Lung (tissue), 12 donors: ENCODE results near the gene KIAA0825. TPM values are rescaled to one million over a fixed set of nuclear protein-coding genes. Genes with fewer than 3 reads are reported as not detected.

Experiments
- ATAC-seq: fragments of 200-7000 bp; cut with Tn5 transposase; one replicate; pipeline ENCODE4 v1.9.1; 2020; ENCODE audit warnings: moderate number of reproducible peaks; ENCODE audit not compliant: insufficient read depth, low FRiP score
- DNase-seq, 3 donors: peaks; one replicate each; pipeline ENCODE4 v3.0.0-alpha.2; 2013 to 2017
- H3K27ac ChIP-seq, 2 donors: one replicate each; pipeline ENCODE4 v1.5.1; 2013; ENCODE audit warnings: mild to moderate bottlenecking in 2 of 2, moderate library complexity in 2 of 2, control low read depth in 1 of 2, inconsistent platforms in 1 of 2, low read depth in 1 of 2, low read length in 1 of 2
- H3K27me3 ChIP-seq, 3 donors: one replicate each; pipeline ENCODE4 v1.5.1; 2013; ENCODE audit warnings: low read length in 2 of 3; ENCODE audit not compliant: control insufficient read depth in 3 of 3, insufficient read depth in 3 of 3
- H3K36me3 ChIP-seq, 4 donors: one replicate each; pipeline ENCODE4 v1.5.1; 2013; ENCODE audit warnings: low read length in 4 of 4, mild to moderate bottlenecking in 1 of 4, moderate library complexity in 1 of 4; ENCODE audit not compliant: control insufficient read depth in 4 of 4, insufficient read depth in 4 of 4
- H3K4me1 ChIP-seq, 5 donors: one replicate each; pipeline ENCODE4 v1.5.1; 2013; ENCODE audit warnings: low read length in 5 of 5, mild to moderate bottlenecking in 2 of 5, moderate library complexity in 1 of 5; ENCODE audit not compliant: control insufficient read depth in 5 of 5, insufficient read depth in 5 of 5
- H3K4me3 ChIP-seq: one replicate; pipeline ENCODE4 v1.5.1; 2013; ENCODE audit warnings: mild to moderate bottlenecking, control low read depth, moderate library complexity
- H3K9ac ChIP-seq, 2 donors: one replicate each; pipeline ENCODE4 v1.5.1; 2013; ENCODE audit warnings: low read length in 2 of 2, control low read depth in 1 of 2; ENCODE audit not compliant: insufficient read depth in 1 of 2
- H3K9me3 ChIP-seq, 4 donors: one replicate each; pipeline ENCODE4 v1.5.1; 2013; ENCODE audit warnings: low read length in 3 of 4, mild to moderate bottlenecking in 1 of 4, moderate library complexity in 1 of 4; ENCODE audit not compliant: control insufficient read depth in 4 of 4, insufficient read depth in 3 of 4
- CTCF ChIP-seq: IDR thresholded peaks from 2 replicates; pipeline ENCODE4 v1.5.1; 2012; ENCODE audit warnings: mild to moderate bottlenecking; ENCODE audit errors: control extremely low read depth, extremely low read depth
- WGBS, 2 donors: extraction: QIAGEN DNeasy Blood & Tissue Kit; methylation state at CpG; one replicate each; pipeline ENCODE4 v1.1.7; 2013; 5-methylcytosine and 5-hydroxymethylcytosine counted together
- polyA plus RNA-seq, 2 donors: library from polyadenylated mRNA; stranded (reverse); fragments of 200-250 nt; gene quantifications; one replicate each; pipeline ENCODE4 v1.2.1, GENCODE V29; 2013
- total RNA-seq, 2 donors: library from RNA; depleted of rRNA in 1 of 2; stranded (reverse); fragments of >200 nt in 1 of 2; gene quantifications; one replicate each; pipeline ENCODE4 v1.2.1, GENCODE V29; 2014 to 2021
- donor health status: control.
- donor health status: control.
- donor health status: Bipolar disorder and iron deficiency.
- donor health status: healthy.
- donor health status: DM: yes; HTN: yes; CAD: no.

KIAA0825 gene
- total and polyA plus RNA-seq, 4 donors, result 0.79 to 20.2 (median 3.6) TPM

GRCh38 chr5:94517490-94518488 is 100.6 kb downstream of the KIAA0825 start:
- no peak for ATAC-seq
- no peak for TF ChIP-seq CTCF
- Histone ChIP-seq H3K4me3 (no peak overlapping the region), H3K36me3 (peaks cover 0 to 3% (median 0%) of the 10 kb centered on the region in 4 donors), H3K9me3 (no peaks in the 10 kb centered on the region), H3K27me3 (no peaks in the 10 kb centered on the region), H3K27ac (no peak overlapping the region), H3K9ac (no peak overlapping the region), H3K4me1 (peaks cover 0 to 3% (median 0%) of the 10 kb centered on the region in 5 donors)
- no peak for DNase-seq
- 98 to 99% methylated on average over 3 of the region's 3 CpGs for WGBS, 2 donors

GRCh38 chr5:94516148-94516547 is 102.3 kb downstream of the KIAA0825 start:
- Histone ChIP-seq H3K27me3 (no peaks in the 10 kb centered on the region), H3K4me3 (no peak overlapping the region), H3K4me1 (no peaks in the 10 kb centered on the region), H3K9ac (no peak overlapping the region), H3K36me3 (peaks cover 0 to 3% (median 0%) of the 10 kb centered on the region in 4 donors), H3K9me3 (no peaks in the 10 kb centered on the region), H3K27ac (no peak overlapping the region)
- no peak for DNase-seq
- no peak for ATAC-seq
- TF ChIP-seq CTCF, result no peak
- 97 to 100% methylated on average over 5 of the region's 5 CpGs for WGBS, 2 donors

- no peak for TF ChIP-seq CTCF
- H3K27me3 ChIP-seq, result no peaks in the 10 kb centered on the region
Measured at GRCh38 chr5:94508461-94509148, 109.8 kb downstream of the KIAA0825 start.

More at GRCh38 chr5:94508461-94509148, 109.8 kb downstream of the KIAA0825 start:
- Histone ChIP-seq H3K27ac (no peak overlapping the region), H3K4me1 (peaks cover 0 to 24% (median 2%) of the 10 kb centered on the region in 5 donors), H3K4me3 (no peak overlapping the region), H3K9ac (no peak overlapping the region), H3K36me3 (no peaks in the 10 kb centered on the region), H3K9me3 (no peaks in the 10 kb centered on the region)
- ATAC-seq (no peak), DNase-seq (peak; percentile 20 to 71 (median 69))
- WGBS, 2 donors, result 42% methylated on average over 4 of the region's 4 CpGs
